ENCODE measurements around the gene GPC1. TPM values are rescaled to one million over a fixed set of nuclear protein-coding genes. Genes with fewer than 3 reads are reported as not detected.

Gene GPC1
- total and polyA plus RNA-seq, 2 of the 4 experiments (the other 2 are of a cell fraction), result 16.0 to 211 TPM

- Histone ChIP-seq H3K9ac (ENCODE audit: low read depth, low read length) (no peak overlapping the region), H3K4me2 (ENCODE audit: low read depth, low read length) (no peak overlapping the region), H2BK15ac (ENCODE audit: low read depth, low read length) (no peak overlapping the region), H3K9me1 (ENCODE audit: insufficient read depth, low read length) (peaks cover 8% of the 10 kb centered on the region; the same call in 1 of the 2 replicates), H3K56ac (ENCODE audit: extremely low read depth, insufficient read depth, low read length) (no peak overlapping the region), H3K27ac (ENCODE audit: insufficient read depth, low read length) (no peak overlapping the region), H2BK5ac (ENCODE audit: low read depth, low read length, poor library complexity, severe bottlenecking) (no peak overlapping the region), H3K18ac (ENCODE audit: low read depth, low read length) (no peak overlapping the region), H3K23ac (ENCODE audit: low read depth, low read length) (no peak overlapping the region), H3K79me1 (ENCODE audit: low read depth in 1 of 2, low read length in 2 of 2) (peaks cover 12 to 81% of the 10 kb centered on the region in 2 experiments), H4K8ac (ENCODE audit: low read depth in 2 of 2, low read length in 2 of 2) (no peak overlapping the region), H3K4me3 (ENCODE audit: insufficient read depth, low read depth, low read length) (no peak overlapping the region), H3K27me3 (ENCODE audit: control insufficient read depth, insufficient read depth, low read length) (no peaks in the 10 kb centered on the region), H3K9me3 (ENCODE audit: control insufficient read depth, insufficient read depth, low read length) (no peaks in the 10 kb centered on the region), H3K4ac (ENCODE audit: low read depth, low read length) (no peak overlapping the region), H3K36me3 (ENCODE audit: control insufficient read depth, insufficient read depth, low read length) (peaks cover 25% of the 10 kb centered on the region), H2AFZ (replicated peaks; ENCODE audit: low read length, poor library complexity) (no peak overlapping the region), H4K91ac (ENCODE audit: insufficient read depth, low read depth, low read length) (no peak overlapping the region), H2AK9ac (replicated peaks; ENCODE audit: low read depth, low read length, poor library complexity) (no peak overlapping the region), H2AK5ac (ENCODE audit: low read depth, low read length) (no peak overlapping the region), H2BK20ac (ENCODE audit: low read depth, low read length) (no peak overlapping the region), H4K20me1 (ENCODE audit: insufficient read depth, low read length) (peaks cover 99% of the 10 kb centered on the region), H3K14ac (replicated peaks; ENCODE audit: low read depth, low read length) (no peak overlapping the region), H2BK120ac (ENCODE audit: low read depth, low read length) (no peak overlapping the region), H4K5ac (ENCODE audit: low read depth, low read length) (no peak overlapping the region), H3K4me1 (ENCODE audit: control insufficient read depth, insufficient read depth, low read length) (peaks cover 16% of the 10 kb centered on the region)
- dilution Hi-C loops (cut with HindIII; ENCODE audit: low sequenced_read_pairs, unreplicated experiment) (no loop called here), in situ Hi-C loops (cut with MboI; ENCODE audit: low sequenced_read_pairs) (no loop called here), intact Hi-C loops (cut with micrococcal nuclease) (no loop called here)
- CTCF ChIA-PET, result no interaction called here
- POLR2A ChIA-PET (ENCODE audit: unreplicated experiment), result no interaction called here
- TF ChIP-seq CHD1 (IDR thresholded peaks at IDR 0.05; ENCODE audit: low read depth, low read length), result no peak
- no peak for TF ChIP-seq MAZ (IDR thresholded peaks at IDR 0.05; ENCODE audit: borderline replicate concordance, low read depth, low read length)
- no peak for TF ChIP-seq MAFK (IDR thresholded peaks at IDR 0.05; ENCODE audit: low read depth, low read length)
- TF ChIP-seq, protein P1, sequence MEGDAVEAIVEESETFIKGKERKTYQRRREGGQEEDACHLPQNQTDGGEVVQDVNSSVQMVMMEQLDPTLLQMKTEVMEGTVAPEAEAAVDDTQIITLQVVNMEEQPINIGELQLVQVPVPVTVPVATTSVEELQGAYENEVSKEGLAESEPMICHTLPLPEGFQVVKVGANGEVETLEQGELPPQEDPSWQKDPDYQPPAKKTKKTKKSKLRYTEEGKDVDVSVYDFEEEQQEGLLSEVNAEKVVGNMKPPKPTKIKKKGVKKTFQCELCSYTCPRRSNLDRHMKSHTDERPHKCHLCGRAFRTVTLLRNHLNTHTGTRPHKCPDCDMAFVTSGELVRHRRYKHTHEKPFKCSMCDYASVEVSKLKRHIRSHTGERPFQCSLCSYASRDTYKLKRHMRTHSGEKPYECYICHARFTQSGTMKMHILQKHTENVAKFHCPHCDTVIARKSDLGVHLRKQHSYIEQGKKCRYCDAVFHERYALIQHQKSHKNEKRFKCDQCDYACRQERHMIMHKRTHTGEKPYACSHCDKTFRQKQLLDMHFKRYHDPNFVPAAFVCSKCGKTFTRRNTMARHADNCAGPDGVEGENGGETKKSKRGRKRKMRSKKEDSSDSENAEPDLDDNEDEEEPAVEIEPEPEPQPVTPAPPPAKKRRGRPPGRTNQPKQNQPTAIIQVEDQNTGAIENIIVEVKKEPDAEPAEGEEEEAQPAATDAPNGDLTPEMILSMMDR (conservative IDR thresholded peaks at IDR 0.05; ENCODE audit: low read depth, low read length), result no peak
- no peak for TF ChIP-seq POLR2A (IDR thresholded peaks at IDR 0.05; ENCODE audit: low read depth, low read length)
- TF ChIP-seq BHLHE40 (IDR thresholded peaks at IDR 0.05; ENCODE audit: low read depth, low read length), result no peak
- no peak for TF ChIP-seq RFX5 (IDR thresholded peaks at IDR 0.05; ENCODE audit: low read depth, low read length)
- no peak for TF ChIP-seq FOS (IDR thresholded peaks at IDR 0.05; ENCODE audit: low read depth, low read length)
- no peak for TF ChIP-seq RAD21 (IDR thresholded peaks at IDR 0.05; ENCODE audit: low read length)
- TF ChIP-seq MXI1 (IDR thresholded peaks at IDR 0.05; ENCODE audit: borderline replicate concordance, low read depth, low read length), result no peak
- DNase-seq (no peak), ATAC-seq (ENCODE audit: low read depth) (no peak)
- 87% methylated on average over 3 of the region's 17 CpGs; no CpG with 5 or more reads in 1 of the 2 experiments for WGBS, 2 experiments (ENCODE audit: extremely low coverage in 2 of 2, insufficient read length in 1 of 2)
- BruUV-seq (replicated peaks), result no TSS peak
These were observed 6.5 kb downstream of the GPC1 start for GRCh38 chr2:240441993-240442411.
